SH-SY5Y (cell line): Measurements from ENCODE around the gene USP20.

Experiments
- GATA2 ChIP-seq: IDR thresholded peaks from 2 replicates; pipeline ENCODE4 v1.6.1; 2011; ENCODE audit warnings: mild to moderate bottlenecking, low read depth, low read length
- GATA3 ChIP-seq: IDR thresholded peaks from 2 replicates; pipeline ENCODE4 v1.6.1; 2011; ENCODE audit warnings: low read depth, mild to moderate bottlenecking, low read length, moderate library complexity

DNA sequence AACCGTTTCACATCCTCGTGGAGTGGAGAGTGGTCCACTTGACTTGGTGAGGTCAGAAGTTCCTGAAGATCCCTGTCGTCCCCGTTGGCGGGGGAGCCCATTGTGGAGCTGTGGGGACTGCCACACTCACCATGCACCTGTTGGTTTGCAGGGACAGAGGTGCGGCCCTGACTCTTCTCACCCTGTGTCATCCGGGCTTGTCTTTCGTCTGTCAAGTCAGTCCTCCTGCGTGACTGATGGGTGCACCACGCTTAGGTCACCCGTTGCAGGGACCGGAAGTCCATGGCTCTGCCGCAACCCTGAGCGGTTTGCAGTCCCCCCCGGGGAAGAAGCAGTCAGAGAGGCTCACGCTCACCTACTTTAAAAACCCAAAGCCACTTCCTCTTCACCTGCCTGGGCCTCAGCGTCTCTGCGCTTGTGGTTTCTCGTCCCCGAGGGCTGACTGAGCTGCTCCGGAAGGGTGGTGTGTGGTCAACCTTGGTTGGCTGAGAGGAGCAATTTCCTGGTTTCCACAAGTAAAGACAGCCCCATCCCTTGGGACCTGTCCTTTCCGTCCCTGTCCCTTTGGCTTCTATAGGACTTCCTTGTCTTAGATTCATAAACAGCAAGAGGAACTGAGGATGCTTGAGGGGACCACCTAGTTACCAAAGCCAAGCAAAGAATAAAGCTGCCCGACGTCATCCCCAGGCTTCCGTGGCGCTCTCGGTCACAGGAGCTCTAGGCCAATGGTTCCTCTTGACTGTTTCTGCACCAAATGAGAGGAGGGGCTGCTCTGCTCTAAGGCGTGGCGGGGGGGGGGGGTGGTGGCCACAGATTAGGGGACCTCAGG lies 53.2 kb downstream of the USP20 start:
- TF ChIP-seq GATA2: no peak
- no peak for TF ChIP-seq GATA3
